HK-2 (cell line): Measurements from ENCODE around the gene PPP1R8.
"Not testable (repeated sequence)": the region's sequence is repeated elsewhere in the genome, so short reads cannot be mapped to it uniquely, and the experiment has no call there.

Source experiments
- DNase-seq: peaks from one replicate; pipeline ENCODE4 v3.0.0-alpha.2; 2018; ENCODE audit not compliant: unreplicated experiment

PPP1R8 gene

DNA sequence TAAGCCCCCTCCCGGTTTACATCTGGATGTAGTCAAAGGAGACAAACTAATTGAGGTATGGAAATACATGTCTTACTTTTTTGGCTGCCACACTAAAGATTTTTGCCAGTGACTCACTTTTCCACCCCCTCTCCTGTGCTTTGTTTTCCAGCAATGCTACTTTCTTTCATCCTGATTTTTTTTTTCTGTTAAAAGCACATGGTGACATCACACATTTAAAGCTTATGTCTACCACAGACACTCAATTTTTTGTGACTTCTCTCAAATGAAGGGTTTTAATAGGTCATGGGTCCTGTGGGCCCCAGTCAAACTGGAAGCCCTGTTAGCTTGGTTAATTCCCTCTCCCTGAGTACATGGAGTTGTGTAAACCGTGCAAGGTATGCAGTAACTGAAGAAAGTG is 2.2 kb downstream of the PPP1R8 start:
- no peak for DNase-seq

DNA sequence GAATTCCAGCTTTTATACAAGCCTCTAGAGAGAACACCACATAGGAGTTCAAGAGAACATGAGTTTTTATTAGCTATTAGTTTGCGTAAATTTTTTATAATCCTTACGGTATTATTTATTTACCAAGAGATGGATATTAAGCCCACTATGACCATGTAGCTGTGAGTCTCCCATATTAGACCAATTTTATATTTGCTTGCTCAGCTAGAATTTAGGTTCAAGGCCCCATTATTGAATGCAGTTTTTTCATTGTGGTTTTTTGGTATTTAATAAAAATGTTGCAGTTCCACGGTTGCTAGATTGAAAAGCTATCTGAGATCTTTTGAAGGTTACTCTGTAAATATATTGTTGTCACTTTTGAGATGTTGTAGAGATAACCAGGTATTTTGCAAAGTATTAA is 2.9 kb downstream of the PPP1R8 start:
- DNase-seq, result no peak

DNA sequence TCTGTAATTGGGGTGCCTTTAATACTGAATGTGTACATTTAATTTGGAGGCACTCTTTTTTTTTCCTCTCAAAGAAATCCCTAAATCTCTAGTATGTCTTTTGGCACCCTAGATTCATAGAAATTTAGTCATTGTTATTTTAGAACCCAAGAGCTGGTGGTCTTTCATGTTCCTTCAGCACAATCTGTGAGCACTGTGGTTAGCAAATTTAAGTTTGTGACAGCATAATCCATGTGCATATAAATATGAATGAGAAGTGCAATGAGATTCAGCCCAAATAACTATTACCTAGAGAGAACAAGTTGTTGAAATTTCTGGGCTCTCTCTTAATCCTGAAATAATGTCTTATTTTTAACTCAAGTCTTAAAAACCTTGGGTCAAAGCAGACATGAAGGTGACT is 4.5 kb downstream of the PPP1R8 start:
- DNase-seq, result no peak

DNA sequence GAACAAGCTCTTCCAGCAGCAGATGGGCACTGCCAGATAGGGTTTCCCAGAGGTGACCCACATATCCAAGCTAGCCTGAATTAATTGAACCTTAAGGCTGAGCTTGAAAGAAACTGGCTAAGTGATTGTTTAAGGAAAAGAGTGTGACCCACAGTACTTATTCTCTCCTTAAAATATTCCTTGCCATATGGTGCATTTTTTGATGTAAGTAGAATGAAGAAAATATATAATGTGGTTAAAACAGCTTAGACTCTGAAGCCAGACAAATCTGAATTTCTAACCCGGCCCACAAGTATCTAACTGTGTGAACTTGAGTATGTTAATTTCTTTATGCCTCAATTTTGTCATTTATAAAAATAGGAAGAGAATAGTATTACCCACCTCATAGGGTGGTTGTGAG is 4.9 kb downstream of the PPP1R8 start:
- no peak for DNase-seq

DNA sequence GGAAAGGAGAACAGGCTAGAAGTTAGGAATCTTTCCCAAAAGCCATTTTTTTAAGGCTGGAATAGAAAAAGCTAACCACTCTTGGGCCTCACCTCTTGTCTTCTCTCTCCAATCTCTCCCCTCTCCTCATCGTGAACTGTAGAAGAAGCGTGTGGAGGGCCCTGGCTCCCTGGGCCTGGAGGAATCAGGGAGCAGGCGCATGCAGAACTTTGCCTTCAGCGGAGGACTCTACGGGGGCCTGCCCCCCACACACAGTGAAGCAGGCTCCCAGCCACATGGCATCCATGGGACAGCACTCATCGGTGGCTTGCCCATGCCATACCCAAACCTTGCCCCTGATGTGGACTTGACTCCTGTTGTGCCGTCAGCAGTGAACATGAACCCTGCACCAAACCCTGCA is 19.4 kb downstream of the PPP1R8 start:
- no peak for DNase-seq

DNA sequence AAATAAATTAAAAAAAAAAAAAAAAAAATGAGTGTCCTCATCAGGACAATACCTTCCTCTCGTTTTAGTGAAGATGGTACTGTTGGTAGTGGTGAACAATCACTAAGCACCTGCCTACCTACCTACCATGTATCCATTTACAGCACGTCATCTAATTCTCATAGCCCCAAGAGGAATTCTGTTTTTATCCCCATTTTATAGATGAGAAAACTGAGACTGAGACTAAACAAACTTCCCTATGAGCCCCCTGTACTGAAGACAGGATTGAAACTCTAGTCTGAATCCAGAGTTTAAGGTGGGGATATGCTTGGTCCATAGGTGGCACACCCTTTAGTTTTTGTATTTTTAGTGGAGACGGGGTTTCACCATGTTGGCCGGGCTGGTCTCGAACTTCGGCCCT is 24.5 kb downstream of the PPP1R8 start:
- no peak for DNase-seq

DNA sequence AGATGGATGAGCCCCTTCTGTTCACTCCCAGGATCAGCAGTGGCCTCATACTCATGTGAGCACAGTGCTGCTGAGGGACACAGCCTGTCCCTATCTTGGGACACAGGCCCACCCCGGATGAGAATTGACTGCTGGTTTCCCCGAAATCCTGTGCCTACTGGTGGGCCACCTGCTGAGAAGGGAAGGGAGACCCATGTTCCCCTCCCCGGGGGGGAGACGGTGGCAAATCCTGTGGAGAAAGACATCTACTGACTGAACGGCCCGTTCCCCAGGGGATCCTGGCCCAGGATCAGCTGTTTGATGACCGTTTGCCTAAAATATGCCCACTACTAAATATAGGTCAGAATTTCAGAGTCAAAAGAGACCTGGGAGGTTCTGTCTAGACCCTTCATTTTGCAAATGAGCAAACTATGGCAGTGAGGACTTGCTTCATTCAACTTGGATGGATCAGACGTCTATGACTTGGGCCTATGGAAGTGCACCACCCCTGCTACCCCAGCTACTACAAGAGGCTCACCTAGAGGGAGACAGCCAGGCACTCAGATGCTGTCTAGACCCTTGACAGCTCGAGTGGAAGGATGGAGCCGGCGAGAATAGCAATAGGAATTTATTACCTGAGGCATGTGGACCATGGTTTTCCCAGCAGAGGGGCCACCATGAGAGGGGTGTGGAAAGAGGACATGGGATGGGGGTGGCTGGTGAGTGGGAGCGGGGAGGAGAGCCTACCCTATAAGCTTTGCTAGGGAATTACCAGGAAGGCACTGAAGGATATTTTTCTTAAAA is 26.2 kb downstream of the PPP1R8 start:
- no peak for DNase-seq

DNA sequence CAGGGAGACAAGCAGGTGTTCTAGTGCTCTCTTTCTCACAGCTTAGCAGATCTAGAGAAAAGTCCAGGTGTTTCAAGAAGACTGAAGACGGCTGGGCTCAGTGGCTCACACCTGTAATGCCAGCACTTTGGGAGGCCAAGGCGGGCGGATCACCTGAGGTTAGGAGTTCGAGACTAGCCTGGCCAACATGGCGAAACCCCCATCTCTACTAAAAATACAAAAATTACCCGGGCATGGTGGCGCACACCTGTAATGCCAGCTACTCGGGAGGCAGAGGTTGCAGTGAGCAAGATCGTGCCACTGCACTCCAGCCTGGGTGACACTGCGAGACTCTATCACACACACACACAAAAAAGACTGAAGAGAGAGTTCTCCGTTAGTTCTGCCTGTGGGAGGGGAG is 27.0 kb downstream of the PPP1R8 start:
- not testable (repeated sequence) for DNase-seq

DNA sequence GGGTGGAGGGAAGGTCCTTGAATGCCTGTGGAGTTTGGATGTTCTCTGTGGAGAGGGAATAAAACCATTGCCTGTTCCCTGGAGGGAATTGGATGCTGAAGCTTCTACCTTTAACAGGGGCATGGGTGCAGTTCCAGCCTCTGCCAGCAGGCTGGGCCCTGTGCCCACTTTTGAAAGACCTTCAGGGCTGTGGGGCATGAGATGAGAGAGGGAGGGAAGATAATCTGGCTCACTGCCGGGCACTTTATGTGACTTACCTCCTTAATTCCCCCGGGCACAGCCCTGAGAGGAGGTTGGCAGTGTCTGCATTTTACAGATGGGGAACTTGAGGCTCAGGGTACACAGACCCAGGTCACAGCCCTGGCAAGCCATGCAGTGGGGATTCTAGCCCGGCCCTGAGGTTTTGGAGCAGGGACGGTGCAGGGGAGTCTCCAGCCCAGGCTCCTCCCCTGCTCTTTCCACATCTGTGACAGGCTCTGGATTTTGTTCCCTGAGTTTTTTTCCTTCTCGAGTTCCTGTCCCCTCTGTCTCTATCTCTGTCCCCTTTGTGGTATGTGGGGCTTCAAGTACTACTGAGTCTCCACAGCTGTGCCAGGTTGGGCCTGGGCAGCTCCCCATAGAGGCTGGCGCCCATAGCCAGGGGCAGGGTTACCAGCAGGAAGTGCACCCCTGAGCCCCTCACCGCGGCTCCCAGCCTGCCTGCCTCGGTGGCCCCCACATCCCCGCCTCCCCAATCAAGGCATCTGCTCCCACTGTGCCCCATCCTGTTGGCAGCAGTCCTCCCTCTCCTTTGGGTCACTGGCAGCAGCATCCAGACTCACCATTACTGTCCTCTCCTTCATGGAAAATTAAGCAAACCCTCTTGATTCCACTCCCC is 27.7 kb downstream of the PPP1R8 start:
- peak; percentile 82 for DNase-seq

DNA sequence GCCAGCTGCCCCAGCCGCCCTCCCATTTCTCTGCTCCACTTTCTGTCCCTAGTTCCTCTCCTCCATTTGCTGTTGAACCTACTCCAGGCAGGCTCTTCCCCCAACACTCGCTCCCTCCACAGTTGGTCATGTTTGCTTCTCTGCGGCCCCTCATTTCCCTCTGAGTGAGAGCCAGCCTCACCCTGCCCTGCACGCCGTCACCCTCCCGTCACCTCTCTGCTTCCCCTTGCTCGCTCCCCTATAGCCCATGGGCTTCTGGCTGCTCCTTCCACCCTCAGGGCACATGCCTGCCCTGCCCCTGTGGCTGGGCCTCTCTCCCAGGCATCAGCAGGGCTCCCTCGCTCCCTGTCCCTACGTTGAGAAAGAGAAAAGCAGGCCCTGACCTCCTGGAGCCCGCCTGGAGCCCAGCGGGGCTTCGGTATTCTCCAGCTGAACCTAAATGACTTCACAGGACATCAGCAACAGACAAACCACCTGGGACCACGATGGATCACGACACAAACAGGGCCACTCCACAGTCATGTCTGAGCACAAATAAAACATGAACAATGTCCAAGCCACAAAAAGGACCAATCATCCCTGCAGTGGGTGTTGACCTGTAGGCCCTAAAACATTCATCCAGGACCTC is 28.5 kb downstream of the PPP1R8 start:
- DNase-seq, result no peak

DNA sequence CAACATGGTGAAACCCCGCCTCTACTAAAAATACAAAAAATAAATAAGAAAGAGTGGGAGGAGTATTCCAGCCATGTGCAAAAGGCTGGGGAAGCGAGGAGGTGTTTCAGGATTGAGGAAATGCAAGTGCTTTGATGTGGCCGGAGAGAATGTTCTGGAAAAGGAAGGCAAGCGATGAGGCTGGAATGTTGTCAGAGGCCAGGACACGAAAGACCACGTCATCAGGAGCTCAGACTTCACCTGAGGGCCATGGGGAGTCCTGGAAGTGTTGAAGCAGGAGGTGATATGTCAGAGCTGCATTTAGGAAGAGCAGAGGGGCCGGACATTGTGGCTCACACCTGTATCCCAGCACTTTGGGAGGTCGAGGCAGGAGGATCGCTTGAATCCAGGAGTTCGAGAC is 30.9 kb downstream of the PPP1R8 start:
- no peak for DNase-seq

DNA sequence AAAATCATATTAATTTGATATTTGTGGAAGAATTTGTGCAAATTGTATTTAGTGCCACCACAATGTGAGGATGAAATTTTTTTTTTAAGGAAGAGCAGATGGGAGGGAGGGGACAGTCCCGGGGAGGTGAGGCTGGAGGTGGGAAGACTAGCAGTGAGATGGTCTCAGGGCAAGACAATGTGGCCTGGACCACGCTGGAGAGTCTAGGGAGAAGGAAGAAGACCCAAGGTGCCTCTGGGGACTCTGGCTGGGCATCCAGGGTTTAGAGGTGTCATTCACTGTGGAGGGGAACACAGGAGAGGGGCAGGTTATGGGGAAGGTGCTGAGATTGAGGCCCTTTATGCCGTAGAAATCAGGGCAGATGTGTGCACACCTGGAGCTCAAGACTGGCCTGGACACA is 31.4 kb downstream of the PPP1R8 start:
- no peak for DNase-seq

DNA sequence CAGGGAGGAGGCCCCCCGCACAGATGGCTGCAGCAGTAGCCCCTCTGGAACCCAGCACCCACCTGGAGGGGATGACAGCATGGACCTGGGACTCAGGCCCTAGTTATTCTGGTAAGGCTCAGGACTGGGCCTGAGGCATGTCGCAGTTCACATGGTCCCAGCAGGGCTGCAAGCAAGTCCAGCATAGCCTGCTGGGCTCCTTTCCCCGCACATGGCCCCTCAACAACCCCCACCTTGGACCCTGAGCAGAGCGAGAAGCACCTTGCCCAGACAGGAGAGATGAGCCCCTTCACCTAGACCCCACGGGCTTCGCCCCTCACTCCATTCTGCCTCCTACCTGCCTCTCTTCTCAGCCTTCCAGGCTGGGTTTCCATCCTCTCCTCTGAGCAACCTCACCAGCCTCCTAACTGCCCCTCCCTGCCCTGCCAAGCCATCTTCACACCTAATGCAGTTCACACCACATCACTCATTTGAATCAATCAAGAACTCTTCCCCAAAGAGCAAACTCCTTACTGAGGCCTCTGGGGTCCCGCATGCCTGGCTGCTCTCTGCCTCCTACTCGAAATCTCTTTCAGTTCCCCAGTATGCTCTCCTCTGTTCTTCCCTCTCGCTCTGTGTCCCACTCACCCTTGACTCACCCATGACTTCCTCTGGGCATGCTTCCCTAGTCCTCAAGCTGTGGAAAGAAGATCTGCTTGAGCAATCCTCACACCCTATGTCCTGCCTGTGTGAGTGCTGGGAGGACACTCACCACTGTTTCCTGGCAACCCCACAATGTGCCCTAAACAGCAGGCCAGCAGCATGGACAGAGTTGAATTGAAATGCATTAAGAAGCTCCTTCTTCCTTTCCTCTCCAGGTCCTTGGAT is 32.3 kb downstream of the PPP1R8 start:
- peak; percentile 85 for DNase-seq

DNA sequence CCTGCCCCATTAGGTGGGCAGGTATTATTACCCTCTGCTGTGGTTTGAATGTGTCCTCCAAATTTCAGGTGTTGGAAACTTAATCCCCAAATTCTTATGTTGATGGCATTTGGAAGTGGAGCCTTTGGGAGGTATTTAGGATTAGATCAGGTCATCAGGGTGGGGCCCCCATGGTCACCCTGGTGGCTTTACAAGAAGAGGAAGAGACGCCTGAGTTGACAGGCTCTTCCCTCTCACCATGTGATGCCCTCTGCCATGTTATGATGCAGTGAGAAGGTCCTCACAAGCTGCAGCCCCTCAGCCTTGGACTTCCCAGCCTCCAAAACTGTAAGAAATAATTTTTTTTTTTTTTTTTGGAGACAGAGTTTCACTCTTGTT is 32.9 kb downstream of the PPP1R8 start:
- no peak for DNase-seq

DNA sequence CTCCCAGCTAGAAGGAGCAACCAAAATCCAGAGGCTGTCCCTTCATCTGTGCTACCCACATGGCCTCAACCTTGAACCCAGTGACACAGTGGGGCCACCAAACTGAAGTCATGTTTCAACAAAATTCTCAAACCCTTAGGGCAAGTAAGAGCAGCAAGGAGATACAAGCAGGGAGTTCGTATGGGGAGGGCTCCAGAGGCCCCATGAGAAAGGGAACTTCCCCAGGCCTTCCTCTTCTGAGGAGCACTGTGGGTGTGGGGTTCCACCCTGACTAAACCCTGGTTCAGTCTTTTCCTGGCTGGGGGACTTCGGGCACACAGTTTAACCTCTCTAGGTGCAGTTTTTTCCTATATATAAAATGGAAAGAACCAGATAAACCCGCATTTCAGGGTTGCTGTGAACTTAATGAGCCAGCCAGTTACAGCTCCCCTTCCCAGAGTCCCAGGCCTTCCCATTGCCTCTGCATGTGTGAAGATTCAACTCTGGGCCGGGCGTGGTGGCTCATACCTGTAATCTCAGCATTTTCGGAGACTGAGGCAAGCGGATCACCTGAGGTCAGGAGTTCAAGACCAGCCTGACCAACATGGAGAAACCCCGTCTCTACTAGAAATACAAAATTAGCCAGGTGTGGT is 33.8 kb downstream of the PPP1R8 start:
- DNase-seq, result no peak

DNA sequence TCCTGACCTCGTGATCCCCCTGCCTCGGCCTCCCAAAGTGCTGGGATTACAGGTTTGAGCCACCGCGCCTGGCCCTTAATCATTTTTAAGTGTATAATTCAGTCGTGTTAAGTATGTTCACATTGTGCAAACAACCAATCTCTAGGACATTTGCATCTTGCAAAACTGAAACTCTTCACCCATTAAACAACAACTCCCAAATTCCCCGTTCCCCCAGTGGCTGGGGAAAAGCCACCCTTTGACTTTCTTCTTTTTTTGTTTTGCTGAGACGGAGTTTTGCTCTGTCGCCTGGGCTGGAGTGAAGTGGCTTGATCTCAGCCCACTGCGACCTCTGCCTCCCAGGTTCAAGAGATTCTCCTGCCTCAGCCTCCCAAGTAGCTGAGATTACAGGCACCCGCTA is 35.2 kb downstream of the PPP1R8 start:
- no peak for DNase-seq

DNA sequence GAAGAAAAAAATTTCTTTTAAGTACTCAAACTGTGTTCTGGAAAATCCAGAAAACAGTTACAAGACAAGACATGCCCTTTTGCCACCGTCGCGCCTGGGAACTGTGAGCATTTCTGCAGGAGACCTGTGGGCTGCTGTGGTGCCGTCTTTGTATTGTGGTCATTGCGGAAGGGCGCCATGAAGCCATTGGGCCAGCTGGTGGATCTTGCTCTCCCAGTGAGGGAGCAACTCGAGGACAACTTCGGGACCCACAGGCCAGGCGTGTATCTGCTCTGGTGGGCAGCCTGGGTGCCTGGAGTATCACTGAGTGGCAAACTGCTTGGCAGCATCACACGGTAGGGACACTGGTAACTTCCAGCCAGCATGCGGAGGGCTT is 38.0 kb downstream of the PPP1R8 start:
- DNase-seq, result no peak

DNA sequence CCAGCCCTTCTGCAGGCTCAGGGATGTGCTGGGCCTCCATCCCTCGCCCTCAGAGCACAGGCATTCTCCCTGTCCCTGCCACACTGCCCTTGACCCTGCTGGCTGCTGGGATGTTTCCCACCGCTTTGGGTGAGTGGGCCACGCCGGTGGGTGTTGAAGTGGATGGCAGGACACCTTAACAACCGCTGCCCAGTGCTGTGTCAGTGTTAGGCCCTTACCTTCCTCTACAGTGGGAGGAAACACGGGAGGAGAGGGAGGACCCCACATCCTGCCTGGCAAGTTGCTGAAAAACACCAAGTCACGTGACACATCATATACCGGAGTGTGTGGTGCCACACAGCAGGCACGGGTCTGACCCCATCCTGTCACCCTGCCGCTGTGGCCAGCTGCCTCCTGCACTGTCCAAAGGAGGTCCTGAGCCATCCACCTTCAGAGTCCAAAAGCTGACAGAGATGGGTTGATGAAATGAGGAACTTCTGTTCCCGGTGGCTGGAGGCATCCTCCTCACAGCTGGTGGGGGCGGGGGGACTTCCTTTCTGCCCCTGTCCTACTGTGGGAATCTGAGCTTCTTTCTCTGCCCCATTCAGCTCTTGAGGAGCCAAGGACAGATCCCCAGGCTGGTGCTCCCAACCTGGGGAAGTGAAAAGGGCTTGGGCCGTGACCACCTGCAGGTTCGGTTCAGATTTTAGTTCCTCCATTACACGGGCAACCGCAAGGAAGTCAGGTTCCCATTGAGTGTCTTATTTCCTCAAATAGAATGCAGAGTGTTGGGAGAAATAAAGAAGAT is 38.5 kb downstream of the PPP1R8 start:
- DNase-seq, result no peak

DNA sequence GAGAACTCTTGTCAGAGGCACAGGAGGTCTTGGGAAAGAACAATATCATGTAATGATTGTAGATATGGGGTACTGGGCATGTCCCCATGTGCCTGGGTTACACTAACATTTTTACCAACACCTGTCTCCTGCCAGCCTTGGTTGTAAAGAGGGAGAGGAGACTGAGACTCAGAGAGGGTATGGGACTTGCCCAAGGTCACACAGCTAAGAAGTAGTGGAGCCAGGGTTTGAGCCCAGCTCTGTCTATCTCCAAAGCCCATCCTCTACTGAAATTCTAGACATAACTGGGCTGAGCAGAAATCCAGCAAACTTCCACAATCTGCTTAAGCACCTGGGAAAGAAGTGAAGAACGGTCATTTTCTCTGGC is 39.1 kb downstream of the PPP1R8 start:
- no peak for DNase-seq

DNA sequence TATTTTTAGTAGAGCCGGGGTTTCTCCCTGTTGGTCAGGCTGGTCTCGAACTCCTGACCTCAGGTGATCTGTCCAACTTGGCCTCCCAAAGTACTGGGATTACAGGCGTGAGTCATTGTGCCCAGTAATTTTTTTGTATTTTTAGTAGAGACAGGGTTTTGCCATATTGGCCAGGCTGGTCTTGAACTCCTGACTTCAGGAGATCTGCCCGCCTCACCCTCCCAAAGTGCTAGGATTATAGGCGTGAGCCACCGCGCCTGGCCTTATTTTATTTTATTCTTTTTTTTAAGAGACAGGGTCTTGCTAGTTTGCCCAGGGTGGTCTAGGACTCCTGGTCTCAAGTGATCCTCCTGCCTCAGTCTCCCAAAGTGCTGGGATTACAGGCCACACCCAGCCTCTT is 40.5 kb downstream of the PPP1R8 start:
- DNase-seq, result not testable (repeated sequence)
